HG03108 (cell line): ENCODE results near the gene SLC44A5.
A peak's percentile ranks its signal among the peaks of the same experiment; 100 is the strongest.
"Not testable (repeated sequence)": the region's sequence is repeated elsewhere in the genome, so short reads cannot be mapped to it uniquely, and the experiment has no call there.

Experiments used
- ATAC-seq: cut with Tn5 transposase; IDR thresholded peaks from one replicate; pipeline ENCODE4 v1.9.1; 2021; ENCODE audit warnings: moderate library complexity; ENCODE audit not compliant: unreplicated experiment

Gene SLC44A5

DNA sequence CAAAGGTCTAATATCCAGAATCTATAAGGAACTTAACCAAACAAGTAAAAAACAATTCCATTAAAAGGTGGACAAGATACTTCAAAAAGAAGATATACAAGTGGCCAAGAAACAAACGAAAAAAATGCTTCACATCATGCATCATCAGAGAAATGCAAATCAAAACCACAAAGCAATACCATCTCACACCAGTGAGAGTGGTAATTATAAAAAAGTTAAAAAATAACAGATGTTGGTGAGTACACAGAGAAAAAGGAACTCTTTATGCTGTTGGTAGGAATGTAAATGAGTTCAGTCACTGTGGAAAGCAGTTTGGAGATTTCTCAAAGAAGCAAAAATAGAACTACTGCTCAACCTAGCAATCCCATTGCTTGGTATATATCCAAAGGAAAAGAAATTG, 218.6 kb downstream of the SLC44A5 start:
- peak; percentile 74 for ATAC-seq

GRCh38 chr1:75375476-75376447, 235.2 kb downstream of the SLC44A5 start:
- ATAC-seq, result not testable (repeated sequence)

- ATAC-seq, result no peak
These were observed 237.3 kb downstream of the SLC44A5 start for GRCh38 chr1:75373542-75374159.

GRCh38 chr1:75366595-75366994, 244.3 kb downstream of the SLC44A5 start:
- no peak for ATAC-seq

DNA sequence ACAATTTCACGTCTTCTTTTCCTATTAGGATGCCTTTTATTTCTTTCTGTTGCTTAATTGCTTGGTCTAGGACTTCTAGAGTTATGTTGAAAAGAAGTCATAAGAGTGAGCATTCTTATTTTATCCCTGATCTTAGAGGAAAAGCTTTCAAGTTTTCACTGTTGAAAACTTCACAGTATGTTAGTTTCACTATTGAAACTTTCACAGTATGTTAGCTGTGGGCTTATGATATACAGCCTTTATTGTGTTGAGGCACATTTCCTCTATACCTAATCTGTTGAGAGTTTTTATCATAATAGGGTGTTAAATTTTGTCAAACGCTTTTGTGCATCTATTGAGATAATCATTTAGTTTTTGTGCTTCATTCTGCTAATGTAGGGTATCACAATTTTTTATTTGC, 249.7 kb downstream of the SLC44A5 start:
- ATAC-seq, result no peak

DNA sequence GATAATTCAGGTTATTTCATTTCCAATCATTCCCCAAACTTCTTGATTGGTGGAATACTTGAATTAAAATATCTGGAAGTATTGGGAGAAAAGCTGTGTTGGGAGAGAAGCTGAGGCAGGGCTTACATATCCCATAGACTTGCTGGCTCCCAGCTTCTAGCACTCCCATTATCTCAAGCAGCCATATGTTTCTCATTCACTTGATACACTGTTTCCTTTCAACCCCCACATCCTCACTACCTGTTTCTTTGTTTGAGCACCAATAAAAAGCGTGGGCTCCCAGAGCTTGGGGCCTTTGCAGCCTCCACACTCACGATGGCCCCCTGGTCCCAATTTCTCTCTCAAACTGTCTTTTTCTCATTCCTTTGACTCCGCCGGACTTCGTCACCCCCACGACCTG, 256.6 kb downstream of the SLC44A5 start:
- ATAC-seq, result not testable (repeated sequence)

- no peak for ATAC-seq
These were observed 257.9 kb downstream of the SLC44A5 start for GRCh38 chr1:75353051-75353450.

DNA sequence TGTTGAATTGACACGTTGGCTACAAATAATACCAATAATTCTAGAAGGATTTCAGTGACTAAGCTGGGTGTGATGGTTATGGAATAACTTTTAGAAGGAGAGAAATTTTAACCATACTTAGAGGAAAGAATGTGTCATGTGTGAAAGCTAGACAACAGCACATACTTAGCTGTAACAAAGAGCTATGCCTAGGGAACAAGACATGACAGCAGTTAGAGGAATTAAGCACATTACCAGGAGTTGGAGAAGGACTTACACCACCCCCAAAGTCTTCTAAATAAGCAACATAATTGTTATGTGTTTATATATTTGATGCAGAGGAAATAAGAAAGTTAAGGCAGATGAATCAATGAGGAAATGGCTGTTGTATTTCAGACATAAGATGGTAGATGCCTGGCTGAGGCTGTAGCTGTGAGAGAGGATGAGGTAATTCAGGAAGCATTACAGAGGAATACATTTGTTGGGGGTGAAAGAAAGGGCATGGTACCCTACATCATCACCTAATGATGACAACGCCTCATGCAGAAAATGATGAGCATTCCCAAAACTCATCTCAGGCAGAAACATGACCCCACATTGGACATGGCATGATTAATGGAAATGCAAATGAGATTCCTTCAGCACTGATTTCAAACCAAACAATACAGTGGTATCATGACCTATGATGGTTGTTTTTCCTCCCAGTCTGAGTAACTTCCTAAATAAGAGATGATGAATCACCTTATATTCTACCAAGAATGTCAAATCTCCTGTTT, 265.2 kb downstream of the SLC44A5 start:
- ATAC-seq, result no peak

GRCh38 chr1:75342786-75343185, 268.1 kb downstream of the SLC44A5 start:
- ATAC-seq, result no peak

GRCh38 chr1:75341537-75341936, 269.4 kb downstream of the SLC44A5 start:
- peak; percentile 42 for ATAC-seq

DNA sequence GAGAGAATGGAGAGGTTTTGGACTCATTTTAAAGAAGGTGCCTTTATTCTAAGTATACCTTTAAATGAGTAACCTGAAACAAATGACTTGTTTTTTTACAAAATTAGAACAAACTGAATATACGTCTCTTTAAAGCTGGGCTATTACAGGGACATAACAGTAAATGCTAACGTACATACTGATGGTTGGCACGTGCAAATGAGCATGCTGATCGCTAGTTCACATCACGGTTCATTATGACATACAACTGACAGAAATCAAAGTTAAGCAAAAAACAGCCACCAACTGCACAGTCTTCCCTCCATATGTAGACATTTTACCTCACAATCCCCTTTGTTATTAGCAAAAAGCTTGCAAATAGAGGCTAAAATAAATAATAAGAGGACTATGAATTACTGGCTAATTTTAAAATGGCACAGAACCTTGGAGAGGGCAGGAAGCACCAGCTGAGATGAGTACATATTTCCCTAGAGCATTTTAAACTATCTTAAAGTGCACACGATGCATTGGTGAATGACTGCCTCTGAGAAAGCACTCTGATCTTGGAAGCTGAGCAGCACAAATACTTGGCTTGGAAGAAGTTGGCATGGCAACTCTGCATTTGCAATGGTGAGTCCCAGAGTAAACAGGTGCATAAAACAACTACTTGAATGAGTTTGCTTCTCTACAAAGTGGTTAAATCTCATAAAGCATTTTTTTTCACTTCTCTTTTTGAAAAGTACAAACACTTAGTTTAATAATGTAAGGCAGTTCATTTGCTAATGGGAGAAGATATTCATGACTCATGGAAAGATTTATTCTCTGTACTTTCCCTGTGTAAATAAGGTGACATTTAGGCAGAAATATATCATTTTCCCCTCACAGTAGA, 272.1 kb downstream of the SLC44A5 start:
- ATAC-seq, result peak; percentile 92

- ATAC-seq, result no peak
These were observed 276.0 kb downstream of the SLC44A5 start for GRCh38 chr1:75334876-75335389.

DNA sequence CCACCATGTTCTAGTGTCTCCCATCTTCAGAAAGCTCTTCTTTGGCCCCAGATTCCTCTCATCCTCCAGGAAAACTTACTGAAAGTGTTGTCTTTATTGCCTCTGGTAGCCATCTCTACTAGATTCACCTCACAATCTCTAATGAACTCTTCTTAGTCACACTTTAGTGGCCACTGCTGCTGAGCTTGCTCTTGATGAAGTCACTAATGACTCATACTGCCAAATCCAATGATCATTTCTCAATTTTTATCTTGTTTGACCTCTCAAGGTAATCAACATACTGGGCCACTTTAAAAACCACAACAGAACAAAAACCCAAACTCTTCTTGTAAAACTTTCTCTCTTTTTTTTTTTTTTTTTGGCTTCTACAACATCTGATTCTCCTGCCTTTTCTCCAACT, 280.3 kb downstream of the SLC44A5 start:
- no peak for ATAC-seq

- no peak for ATAC-seq
These were observed 282.2 kb downstream of the SLC44A5 start for GRCh38 chr1:75328691-75329090.

DNA sequence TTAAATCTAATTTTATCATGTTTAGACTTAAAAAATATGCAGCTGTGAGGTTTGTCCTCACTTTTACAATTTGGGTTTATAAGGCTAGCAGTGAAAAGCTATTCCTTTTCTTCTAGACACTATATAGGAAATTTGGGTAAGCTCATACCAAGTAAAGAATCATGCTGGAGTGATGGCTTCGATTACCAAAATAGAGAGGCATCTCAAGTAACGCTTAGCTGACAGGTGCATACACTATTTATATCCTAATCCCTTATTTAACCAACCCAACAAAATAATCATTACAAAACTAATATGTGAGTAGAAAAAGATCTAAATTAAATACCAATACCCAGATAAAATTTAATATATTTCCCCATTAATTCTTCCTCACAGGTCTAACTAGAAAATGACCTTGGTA, 283.5 kb downstream of the SLC44A5 start:
- no peak for ATAC-seq

DNA sequence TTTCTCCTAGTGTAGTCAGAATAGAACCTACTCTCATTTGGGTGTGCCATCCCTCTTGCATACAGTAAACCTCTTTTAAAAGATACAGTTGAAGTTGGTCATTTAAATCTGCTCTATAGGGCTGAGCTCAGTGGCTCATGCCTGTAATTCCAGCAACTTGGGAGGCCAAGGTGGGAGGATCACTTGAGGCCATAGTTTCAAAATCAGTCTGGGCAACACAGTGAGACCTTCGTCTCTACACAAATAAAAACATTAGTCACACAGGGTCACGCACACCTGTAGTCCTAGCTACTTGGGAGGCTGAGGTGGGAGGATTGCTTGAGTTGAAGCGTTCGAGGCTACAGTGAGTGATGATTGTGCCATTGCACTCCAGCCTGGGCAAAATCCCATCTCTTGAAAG, 292.9 kb downstream of the SLC44A5 start:
- ATAC-seq, result no peak

DNA sequence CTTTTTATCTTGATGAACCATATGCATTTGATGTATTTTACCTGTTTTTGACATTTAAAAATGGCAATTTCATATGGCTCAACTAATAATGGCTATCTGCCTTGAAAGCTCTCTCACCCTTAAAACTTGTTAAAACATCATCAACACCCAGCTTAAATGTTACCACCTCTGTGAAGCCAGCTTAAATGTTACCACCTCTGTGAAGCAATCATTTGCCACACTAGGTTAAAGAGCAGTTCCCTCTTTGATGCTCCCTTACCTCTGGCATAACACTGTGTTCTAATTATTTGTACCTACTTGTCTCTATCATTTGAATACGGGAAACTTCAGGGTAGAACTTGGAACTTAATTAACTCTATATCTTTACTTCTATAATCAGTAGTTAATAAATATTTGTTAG, 294.7 kb downstream of the SLC44A5 start:
- no peak for ATAC-seq

DNA sequence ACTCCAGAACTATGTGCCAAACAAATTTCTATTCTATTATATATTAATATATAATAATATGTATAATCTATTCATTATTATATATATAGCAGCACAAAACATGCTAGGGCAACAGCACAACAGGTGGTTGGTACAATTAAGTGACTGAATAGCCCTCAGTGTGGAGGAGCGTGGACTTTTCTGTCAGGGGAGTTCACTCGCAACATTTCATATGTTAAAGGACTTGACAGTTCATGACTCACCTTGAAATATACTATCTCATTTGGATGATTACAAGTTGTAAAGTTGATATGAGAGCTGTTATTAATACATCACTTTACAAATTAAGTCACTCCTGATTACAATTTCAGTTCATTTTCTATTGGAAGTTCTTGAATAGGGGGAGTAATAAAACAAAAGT, 298.3 kb downstream of the SLC44A5 start:
- ATAC-seq, result no peak

DNA sequence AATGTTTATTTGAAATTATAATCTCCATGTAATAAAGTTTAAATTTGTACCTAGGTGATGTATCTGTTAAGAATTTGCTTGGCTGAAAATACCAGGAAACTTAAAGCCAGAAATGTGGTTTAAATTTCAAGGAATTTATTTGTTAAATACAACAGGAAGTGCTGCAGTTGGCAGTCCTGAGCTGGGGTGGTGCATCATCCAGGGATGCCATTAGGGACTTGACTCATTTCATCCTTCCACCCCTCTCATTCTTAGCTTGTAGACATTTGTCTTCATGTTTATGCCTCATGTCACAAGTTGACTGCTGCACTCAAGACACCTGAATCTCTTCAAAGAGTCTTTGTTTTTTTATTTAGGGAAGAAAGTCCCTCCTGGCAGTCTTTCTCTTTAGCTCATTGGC, 300.8 kb downstream of the SLC44A5 start:
- ATAC-seq, result no peak

- no peak for ATAC-seq
These were observed 302.5 kb downstream of the SLC44A5 start for GRCh38 chr1:75308365-75308764.
